ENCODE data around the gene CCL2. TPM values are rescaled to one million over a fixed set of nuclear protein-coding genes. Genes with fewer than 3 reads are reported as not detected.

The CCL2 gene
- not detected for total RNA-seq

- DNase-seq: no peak
- H3K4me1 Mint-ChIP-seq: peaks cover 5% of the 10 kb centered on the region
- POLR2A ChIA-PET: no interaction called here
- H3K4me3 Mint-ChIP-seq: no peak within 1 kb of the TSS
- H3K9me3 Mint-ChIP-seq: no peaks in the 10 kb centered on the region
- H3K27ac Mint-ChIP-seq: no peak within 1 kb of the TSS
- H3K27me3 Mint-ChIP-seq: peaks cover 46% of the 10 kb centered on the region
- no peaks in the 10 kb centered on the region for H3K36me3 Mint-ChIP-seq (ENCODE audit: low read depth)
- CTCF ChIA-PET: no interaction called here
Observed at GRCh38 chr17:34254651-34255380, at the start of gene CCL2. TSS of gene CCL2 (plus strand) at chr17:34255285. CDS start at chr17:34255350, 65 bp downstream.

GRCh38 chr17:34205401-34205800 is 49.7 kb upstream of the CCL2 start:
- CTCF ChIA-PET: interaction anchor here (0.7 to 7.6 kb wide), 2 partner anchors 10 to 156 kb away, joined by 4 to 199 read pairs; partner anchors contain the start of gene CCL1
- POLR2A ChIA-PET: no interaction called here
- peaks cover 16% of the 10 kb centered on the region for H3K9me3 Mint-ChIP-seq
- no peak overlapping the region for H3K4me3 Mint-ChIP-seq
- peaks cover 8% of the 10 kb centered on the region for H3K36me3 Mint-ChIP-seq (ENCODE audit: low read depth)
- H3K27me3 Mint-ChIP-seq: peaks cover 41% of the 10 kb centered on the region
- DNase-seq: no peak
- H3K4me1 Mint-ChIP-seq: peaks cover 20% of the 10 kb centered on the region
- H3K27ac Mint-ChIP-seq: no peak overlapping the region

DNA sequence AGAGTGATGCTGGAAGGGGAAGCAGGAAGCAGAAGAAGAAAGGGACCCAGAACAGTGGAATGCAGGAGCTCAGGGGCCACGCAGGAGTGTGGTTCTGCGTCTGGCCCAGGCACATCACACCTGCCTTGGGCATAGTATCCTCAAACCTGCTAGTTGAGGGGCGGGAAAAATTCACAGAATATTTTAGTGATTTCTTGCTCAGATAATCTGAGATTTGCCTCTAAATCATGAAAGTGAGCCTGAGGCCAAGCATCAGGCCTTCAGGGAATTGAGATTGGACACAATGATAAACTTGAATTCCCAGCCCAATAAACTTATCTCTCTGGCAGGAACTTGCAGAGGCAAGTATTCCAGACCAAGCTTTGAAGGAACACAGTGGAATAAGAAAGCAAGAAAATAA is 48.5 kb upstream of the CCL2 start:
- CTCF ChIA-PET: no interaction called here
- peaks cover 8% of the 10 kb centered on the region for H3K36me3 Mint-ChIP-seq (ENCODE audit: low read depth)
- POLR2A ChIA-PET: no interaction called here

DNA sequence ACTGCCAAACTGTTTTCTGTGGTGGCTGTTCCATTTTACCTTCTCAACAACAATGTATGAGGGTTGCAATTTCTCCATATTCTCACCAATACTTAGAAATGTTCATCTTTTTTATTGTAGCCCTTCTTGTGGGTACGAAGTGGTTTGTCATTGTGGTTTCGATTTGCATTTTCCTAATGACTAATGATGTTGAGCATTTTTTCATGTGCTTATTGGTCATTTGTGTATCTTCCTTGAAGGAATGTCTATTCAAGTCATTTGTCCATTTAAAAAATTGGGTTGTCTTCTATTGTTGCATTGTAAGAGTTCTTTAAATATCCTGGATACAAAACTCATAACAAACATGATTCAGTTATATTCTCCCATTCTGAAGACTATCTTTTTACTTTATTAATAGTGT is 47.5 kb upstream of the CCL2 start:
- Mint-ChIP-seq H3K36me3 (ENCODE audit: low read depth) (peaks cover 8% of the 10 kb centered on the region), H3K27me3 (peaks cover 48% of the 10 kb centered on the region), H3K9me3 (peaks cover 16% of the 10 kb centered on the region), H3K4me1 (peaks cover 5% of the 10 kb centered on the region), H3K27ac (no peak overlapping the region), H3K4me3 (no peak overlapping the region)
- ChIA-PET CTCF (no interaction called here), POLR2A (no interaction called here)
- no peak for DNase-seq

More for the DNA sequence above, 48.5 kb upstream of the CCL2 start:
- H3K27ac Mint-ChIP-seq: no peak overlapping the region
- peaks cover 46% of the 10 kb centered on the region for H3K27me3 Mint-ChIP-seq
- H3K4me1 Mint-ChIP-seq: peaks cover 12% of the 10 kb centered on the region
- no peak overlapping the region for H3K4me3 Mint-ChIP-seq
- DNase-seq: no peak
- H3K9me3 Mint-ChIP-seq: peaks cover 16% of the 10 kb centered on the region

DNA sequence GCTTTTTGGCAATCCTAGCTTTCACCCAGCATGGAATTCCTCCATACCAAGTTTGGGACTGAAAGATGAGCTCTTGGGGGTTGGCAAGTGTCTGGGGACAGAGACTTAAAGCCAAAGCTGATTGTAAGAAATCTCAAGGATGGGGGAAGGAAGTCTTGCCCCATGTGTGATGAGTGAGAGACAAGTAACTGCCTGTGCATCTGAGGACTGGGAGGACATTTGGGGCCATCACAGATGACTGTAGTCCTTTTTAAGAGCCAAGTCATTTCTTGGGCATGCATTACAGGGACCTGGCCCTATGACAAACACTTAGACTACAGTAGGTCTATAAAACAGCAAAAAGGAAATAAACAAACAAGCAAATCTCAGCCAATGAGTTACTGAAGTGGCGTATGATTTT is 36.3 kb upstream of the CCL2 start:
- CTCF ChIA-PET: interaction anchor here (1.0 kb wide), 1 partner anchor 143 kb away, joined by 3 read pairs; no protein-coding TSS in a partner anchor

DNA sequence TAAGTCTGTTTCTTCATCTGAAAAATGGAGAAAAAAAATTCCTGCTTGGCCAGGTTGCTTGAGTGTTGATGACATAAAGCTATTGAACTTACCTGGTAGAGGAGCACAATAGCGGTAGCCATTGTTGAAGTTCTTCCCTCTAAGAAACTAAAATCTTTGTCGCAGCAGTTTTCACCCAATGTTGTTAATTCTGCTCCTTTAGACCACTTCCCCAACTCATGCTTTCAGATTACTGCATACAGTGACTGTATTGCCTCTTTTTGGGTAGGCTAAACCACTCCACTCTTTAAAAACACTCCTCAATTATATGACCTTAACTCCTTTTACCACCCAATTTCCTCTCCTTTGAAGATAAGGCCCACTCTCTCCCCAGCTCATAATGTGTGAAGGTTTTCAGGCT is 35.7 kb upstream of the CCL2 start:
- POLR2A ChIA-PET: no interaction called here
- H3K27ac Mint-ChIP-seq: no peak overlapping the region
- CTCF ChIA-PET: no interaction called here
- no peaks in the 10 kb centered on the region for H3K36me3 Mint-ChIP-seq (ENCODE audit: low read depth)
- H3K9me3 Mint-ChIP-seq: peaks cover under 1% of the 10 kb centered on the region
- H3K4me3 Mint-ChIP-seq: no peak overlapping the region
- peaks cover 28% of the 10 kb centered on the region for H3K27me3 Mint-ChIP-seq
- DNase-seq: no peak
- H3K4me1 Mint-ChIP-seq: no peaks in the 10 kb centered on the region

More for the DNA sequence above, 36.3 kb upstream of the CCL2 start:
- H3K27ac Mint-ChIP-seq: no peak overlapping the region
- H3K36me3 Mint-ChIP-seq (ENCODE audit: low read depth): no peaks in the 10 kb centered on the region
- no peak overlapping the region for H3K4me3 Mint-ChIP-seq
- DNase-seq: no peak
- no peaks in the 10 kb centered on the region for H3K4me1 Mint-ChIP-seq
- POLR2A ChIA-PET: no interaction called here
- H3K9me3 Mint-ChIP-seq: peaks cover 5% of the 10 kb centered on the region
- H3K27me3 Mint-ChIP-seq: peaks cover 31% of the 10 kb centered on the region

DNA sequence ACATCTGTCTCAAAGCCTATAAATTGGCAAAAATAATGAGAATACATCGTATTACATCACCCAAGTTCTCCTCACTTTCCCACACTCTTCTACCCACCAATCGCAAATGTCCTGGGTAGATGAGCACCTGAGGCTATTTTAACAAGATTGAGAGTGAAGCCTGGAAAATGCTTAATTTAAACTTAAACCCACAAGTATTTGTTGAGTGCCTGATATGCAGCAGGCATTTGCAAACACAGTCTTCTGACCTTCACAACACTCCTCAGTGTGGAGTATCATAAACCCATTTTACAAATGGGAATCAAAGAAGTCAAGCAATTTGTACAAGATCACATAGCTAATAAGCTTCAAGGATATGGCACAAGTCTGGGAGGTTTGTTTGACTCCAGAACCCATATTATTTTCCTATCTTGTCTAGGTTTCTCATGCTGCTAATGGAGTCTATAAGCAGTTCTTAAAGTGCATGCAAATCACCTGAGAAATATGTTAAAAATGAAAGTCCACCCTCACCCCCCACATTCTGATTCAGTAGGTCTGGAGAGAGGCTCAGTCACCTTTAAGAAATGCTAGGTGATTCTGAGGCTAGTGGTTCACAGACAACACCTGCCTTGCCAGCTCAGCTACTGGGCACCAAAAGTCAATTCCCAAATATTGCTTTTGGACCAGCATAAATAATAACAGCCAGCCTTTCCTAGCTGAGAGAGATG is 34.9 kb upstream of the CCL2 start:
- no peak overlapping the region for H3K27ac Mint-ChIP-seq
- no peaks in the 10 kb centered on the region for H3K4me1 Mint-ChIP-seq
- CTCF ChIA-PET: interaction anchor here (1.1 kb wide), 1 partner anchor 141 kb away, joined by 3 read pairs; no protein-coding TSS in a partner anchor

DNA sequence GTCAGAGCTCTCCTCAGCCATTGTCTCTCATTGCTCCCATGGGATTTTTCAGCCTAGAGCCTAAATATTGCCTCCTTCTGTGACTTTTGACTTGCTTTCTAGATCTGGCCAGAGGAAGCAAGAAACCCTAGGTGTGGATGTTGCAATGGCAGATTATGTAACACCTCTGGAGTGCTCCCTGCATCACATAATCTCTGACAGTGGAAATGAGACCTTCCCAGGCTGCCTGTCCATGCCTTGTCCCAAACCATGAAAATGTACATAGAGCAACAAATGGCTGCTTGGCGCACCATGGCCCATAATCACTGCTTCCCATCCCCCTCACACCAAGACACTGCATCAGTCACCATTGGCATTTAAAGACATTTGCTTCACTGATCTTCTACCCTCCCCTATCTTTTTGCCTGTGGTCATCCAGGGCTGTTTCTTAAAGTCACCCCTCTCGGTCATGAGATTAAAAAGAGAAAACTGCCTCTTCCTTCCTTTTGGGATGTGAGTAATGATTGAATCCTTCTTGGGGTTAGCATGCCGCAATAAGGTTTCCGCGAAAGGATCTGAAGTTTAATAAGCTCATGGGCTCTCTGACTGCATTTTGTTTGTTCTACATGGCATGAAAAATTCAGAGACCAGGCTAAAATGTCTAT is 34.2 kb upstream of the CCL2 start:
- no peak for DNase-seq
- H3K27ac Mint-ChIP-seq: no peak overlapping the region
- H3K36me3 Mint-ChIP-seq (ENCODE audit: low read depth): no peaks in the 10 kb centered on the region
- POLR2A ChIA-PET: no interaction called here
- CTCF ChIA-PET: interaction anchor here (1.1 kb wide), 1 partner anchor 140 kb away, joined by 3 read pairs; no protein-coding TSS in a partner anchor
- H3K9me3 Mint-ChIP-seq: no peaks in the 10 kb centered on the region
- peaks cover 24% of the 10 kb centered on the region for H3K27me3 Mint-ChIP-seq
- no peaks in the 10 kb centered on the region for H3K4me1 Mint-ChIP-seq
- no peak overlapping the region for H3K4me3 Mint-ChIP-seq

More for the DNA sequence above, 34.9 kb upstream of the CCL2 start:
- POLR2A ChIA-PET: no interaction called here
- Mint-ChIP-seq H3K9me3 (no peaks in the 10 kb centered on the region), H3K4me3 (no peak overlapping the region), H3K27me3 (peaks cover 24% of the 10 kb centered on the region), H3K36me3 (ENCODE audit: low read depth) (no peaks in the 10 kb centered on the region)
- no peak for DNase-seq

DNA sequence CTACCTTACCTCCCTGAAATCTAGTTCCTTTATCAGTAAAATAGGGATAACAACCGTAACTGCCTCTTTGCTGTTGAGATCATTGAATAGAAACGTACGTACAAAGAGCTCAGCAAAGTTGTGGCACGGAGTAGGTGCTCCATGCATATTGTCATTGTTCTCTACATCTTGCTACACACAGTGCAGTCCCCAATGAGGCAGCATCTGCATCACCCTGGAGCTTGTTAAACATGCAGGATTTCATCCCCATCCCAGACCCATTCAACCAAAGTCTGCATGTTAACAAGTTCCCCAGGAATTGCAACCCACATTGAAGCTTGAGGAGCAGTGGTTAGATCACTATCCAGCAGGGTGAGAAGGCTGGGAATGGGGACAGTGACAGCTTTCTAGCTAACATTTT is 33.7 kb upstream of the CCL2 start:
- H3K9me3 Mint-ChIP-seq: no peaks in the 10 kb centered on the region
- ChIA-PET CTCF (interaction anchor here (1.1 kb wide), 1 partner anchor 140 kb away, joined by 3 read pairs; no protein-coding TSS in a partner anchor), POLR2A (no interaction called here)
- no peak for DNase-seq
- no peaks in the 10 kb centered on the region for H3K4me1 Mint-ChIP-seq
- no peak overlapping the region for H3K27ac Mint-ChIP-seq
- H3K36me3 Mint-ChIP-seq (ENCODE audit: low read depth): no peaks in the 10 kb centered on the region
- H3K4me3 Mint-ChIP-seq: no peak overlapping the region
- peaks cover 25% of the 10 kb centered on the region for H3K27me3 Mint-ChIP-seq

DNA sequence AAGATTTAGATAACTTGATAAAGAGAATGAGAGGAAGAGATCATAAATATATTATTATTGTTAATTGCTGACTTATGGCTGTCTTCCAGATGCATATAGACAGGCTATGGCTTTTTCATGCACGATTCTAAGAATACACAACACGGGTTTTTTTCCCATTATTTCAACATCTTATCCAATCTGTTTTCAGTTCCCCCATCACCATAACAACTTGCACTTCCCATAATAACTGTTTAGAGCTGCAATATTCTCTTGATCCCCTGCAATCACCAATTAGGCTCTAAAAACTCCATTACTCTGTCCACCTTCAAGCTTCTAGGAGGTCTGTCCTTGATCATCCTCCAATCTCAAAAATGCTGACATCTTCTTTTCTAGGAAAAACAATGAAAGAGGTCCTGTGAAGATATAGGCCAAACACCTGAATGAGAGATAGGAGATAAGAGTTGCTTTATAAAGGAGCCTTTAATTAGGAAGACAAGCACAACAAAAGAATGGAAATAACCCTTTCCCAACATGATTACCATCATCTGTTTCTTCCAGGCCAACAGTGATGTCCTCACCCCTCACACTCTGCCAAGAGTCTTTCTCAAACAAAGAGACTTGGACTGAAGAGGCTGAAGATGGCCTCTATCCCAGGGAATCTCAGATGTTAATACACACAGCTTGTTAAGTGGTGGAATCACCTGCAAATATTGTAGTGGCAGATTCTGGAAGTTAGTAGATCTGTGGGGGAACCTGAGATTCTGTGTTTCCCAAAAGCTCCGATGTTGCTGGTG is 32.2 kb upstream of the CCL2 start:
- POLR2A ChIA-PET: no interaction called here
- CTCF ChIA-PET: no interaction called here
- no peaks in the 10 kb centered on the region for H3K4me1 Mint-ChIP-seq

GRCh38 chr17:34225046-34225445 is 30.0 kb upstream of the CCL2 start:
- peaks cover 25% of the 10 kb centered on the region for H3K27me3 Mint-ChIP-seq

More for the DNA sequence above, 32.2 kb upstream of the CCL2 start:
- peaks cover 25% of the 10 kb centered on the region for H3K27me3 Mint-ChIP-seq
- DNase-seq: no peak
- no peak overlapping the region for H3K4me3 Mint-ChIP-seq
- no peaks in the 10 kb centered on the region for H3K9me3 Mint-ChIP-seq
- H3K36me3 Mint-ChIP-seq (ENCODE audit: low read depth): no peaks in the 10 kb centered on the region
- H3K27ac Mint-ChIP-seq: no peak overlapping the region

GRCh38 chr17:34226011-34226743 is 28.9 kb upstream of the CCL2 start:
- H3K4me3 Mint-ChIP-seq: no peak overlapping the region
- H3K27ac Mint-ChIP-seq: no peak overlapping the region
- no peaks in the 10 kb centered on the region for H3K4me1 Mint-ChIP-seq
- H3K9me3 Mint-ChIP-seq: peaks cover 12% of the 10 kb centered on the region
- no peak for DNase-seq
- POLR2A ChIA-PET: no interaction called here
- CTCF ChIA-PET: no interaction called here
- peaks cover 31% of the 10 kb centered on the region for H3K27me3 Mint-ChIP-seq
- H3K36me3 Mint-ChIP-seq (ENCODE audit: low read depth): no peaks in the 10 kb centered on the region

More at GRCh38 chr17:34225046-34225445, 30.0 kb upstream of the CCL2 start:
- peaks cover 3% of the 10 kb centered on the region for H3K9me3 Mint-ChIP-seq
- CTCF ChIA-PET: no interaction called here
- no peaks in the 10 kb centered on the region for H3K4me1 Mint-ChIP-seq
- no peaks in the 10 kb centered on the region for H3K36me3 Mint-ChIP-seq (ENCODE audit: low read depth)
- no peak for DNase-seq
- H3K27ac Mint-ChIP-seq: no peak overlapping the region
- POLR2A ChIA-PET: no interaction called here
- no peak overlapping the region for H3K4me3 Mint-ChIP-seq
